DMS53 treated with DMSO at 0.1 percent for 48 hours (cell line): Measurements from ENCODE around the gene HRAS.
"Not testable (repeated sequence)": the region's sequence is repeated elsewhere in the genome, so short reads cannot be mapped to it uniquely, and the experiment has no call there.

Experiments
- DNase-seq: peaks from one replicate; lab custom pipeline; 2025; ENCODE audit not compliant: unreplicated experiment; lab: John Stamatoyannopoulos, UW

Gene HRAS

DNA sequence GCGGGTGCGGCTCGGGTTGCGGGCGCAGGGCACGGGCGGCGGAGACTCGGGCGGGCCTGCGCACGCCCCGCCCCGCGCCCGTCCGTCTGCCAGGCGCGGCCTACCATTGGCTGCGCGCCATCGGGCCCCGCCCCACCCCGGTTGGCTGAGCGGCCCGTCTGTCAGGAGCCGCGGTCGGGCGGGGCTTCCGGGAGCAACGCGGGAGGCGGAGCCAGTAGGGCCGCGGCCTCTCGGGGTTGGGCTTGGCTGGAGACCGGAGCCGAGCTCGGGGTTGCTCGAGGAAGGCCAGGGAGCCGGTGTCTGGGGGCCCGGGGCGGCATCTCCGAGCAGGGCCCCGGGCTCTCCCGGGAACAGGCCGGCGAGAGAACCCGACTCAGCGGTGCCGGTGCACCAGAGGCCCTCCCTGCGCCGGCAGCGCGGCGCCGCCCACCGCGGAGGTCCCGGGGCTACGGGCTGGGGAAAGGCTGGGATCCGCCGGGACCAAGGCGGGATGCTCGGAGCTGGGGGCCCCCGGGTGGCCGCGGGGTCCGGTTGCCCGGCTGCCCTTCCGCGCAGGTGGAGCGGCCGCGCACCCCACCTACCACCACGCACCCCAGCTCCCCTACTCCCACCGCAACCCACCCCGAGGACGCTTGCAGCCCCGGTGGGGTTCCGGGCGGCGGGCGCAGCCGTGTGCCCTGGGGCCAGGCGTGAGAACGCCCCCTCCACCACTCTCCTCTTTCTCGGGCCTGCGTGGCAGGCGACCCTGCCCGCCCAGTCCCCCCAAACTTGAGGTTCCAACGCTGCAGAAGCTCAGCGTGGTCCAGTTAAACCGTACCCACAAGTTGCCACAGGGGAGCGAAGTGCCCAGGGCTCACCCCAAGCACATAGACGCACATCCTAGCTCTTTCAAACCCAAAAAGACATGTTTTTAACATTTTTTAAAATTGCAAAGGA lies at the start of gene HRAS:
Gene HRAS, minus strand, starts transcription at position 58 of the 936 bp plus-strand sequence.
- DNase-seq = peak; percentile 96

DNA sequence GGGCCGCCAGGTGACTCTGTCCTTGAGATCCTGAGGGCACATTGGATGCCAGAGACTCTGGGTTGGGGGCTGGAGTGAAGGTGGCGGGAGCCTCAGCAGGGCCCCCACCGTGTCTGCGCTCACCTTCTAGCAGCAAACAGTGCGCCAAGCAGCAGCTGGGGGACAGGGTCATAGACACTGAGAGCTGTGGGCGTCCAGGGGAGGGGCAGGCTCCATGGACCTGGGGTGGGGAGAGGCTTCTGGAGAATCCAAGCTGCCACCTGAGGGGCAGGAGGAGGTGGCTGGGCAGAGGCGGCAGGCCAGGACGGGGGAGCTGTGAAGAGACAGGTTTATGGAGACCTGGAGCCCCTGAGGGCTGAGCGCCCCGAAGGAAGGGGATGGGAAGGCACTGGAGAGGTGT lies 48.9 kb upstream of the HRAS start:
- no peak for DNase-seq

DNA sequence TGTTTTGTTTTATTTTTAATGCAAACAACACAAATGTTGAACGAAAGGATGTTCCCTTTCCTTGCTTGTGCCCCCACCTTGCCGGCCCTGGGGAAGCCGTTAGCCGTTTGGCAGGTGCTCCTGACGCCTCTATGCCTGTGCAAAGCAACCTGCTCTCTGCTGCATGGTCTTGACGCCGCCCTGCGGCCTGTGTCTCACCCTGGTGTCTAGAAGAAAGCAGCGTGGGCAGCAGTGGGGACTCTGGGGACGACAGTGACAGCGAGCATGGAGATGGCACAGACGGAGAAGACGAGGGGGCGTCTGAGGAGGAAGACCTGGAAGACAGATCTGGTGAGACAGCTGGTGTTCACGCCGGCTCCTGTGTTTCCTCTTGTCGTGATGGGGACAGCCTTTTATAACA lies 46.4 kb upstream of the HRAS start:
- DNase-seq = no peak

DNA sequence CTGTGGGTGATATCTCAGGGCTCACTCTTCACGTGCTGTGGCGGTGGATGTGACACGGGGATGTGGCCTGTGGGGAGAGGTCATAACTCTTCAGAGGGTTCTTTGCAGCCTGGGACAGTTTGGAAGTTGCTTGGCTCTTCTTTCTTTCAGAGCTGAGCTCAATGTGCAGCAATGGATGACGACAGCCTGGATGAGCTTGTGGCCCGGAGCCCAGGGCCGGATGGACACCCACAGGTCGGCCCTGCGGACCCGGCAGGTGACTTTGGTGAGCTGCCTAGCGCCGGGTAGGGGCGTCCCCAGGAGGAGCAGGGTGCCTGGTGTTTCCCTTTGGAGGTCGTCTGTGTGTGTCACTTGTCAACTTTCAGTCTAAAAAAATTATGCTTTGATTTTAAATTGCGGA lies 46.0 kb upstream of the HRAS start:
- DNase-seq = no peak

DNA sequence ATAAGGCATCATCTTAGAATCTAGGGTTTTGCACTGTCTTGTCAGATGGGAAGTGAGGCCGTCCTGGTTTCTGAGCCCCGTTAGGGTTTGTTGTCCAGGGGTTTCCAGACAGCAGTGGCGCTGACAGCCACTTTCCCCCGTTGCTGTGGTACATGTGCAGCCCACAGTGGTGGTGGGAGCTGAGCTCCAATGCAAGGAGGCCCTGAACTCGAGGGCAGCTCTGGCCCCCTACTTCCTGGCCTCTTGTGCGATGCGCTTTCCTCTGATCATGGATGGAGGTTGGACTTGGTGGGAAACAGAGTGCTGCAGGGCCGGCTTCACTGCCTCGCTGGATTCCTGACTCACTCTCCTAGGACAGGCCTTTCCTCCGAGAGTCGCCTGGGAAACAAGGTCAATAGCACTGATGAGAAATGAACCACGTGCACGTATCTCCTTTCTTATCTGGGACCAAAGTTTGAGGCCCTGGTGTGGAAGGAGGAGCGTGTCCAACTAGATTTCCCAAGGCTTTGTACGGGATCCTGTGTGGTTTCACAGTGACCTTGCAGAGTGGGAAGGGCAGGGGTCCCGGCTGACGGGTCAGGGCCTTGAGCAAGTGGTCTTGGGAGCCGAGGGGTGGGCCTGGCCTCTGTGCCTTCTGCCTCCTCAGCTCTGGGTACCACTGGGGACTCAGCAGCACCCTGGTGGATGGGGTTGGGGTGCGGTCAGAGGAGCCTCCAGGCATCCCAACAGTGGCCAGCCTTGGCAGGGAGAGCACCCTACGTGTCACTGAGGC lies 44.6 kb upstream of the HRAS start:
- DNase-seq = no peak

DNA sequence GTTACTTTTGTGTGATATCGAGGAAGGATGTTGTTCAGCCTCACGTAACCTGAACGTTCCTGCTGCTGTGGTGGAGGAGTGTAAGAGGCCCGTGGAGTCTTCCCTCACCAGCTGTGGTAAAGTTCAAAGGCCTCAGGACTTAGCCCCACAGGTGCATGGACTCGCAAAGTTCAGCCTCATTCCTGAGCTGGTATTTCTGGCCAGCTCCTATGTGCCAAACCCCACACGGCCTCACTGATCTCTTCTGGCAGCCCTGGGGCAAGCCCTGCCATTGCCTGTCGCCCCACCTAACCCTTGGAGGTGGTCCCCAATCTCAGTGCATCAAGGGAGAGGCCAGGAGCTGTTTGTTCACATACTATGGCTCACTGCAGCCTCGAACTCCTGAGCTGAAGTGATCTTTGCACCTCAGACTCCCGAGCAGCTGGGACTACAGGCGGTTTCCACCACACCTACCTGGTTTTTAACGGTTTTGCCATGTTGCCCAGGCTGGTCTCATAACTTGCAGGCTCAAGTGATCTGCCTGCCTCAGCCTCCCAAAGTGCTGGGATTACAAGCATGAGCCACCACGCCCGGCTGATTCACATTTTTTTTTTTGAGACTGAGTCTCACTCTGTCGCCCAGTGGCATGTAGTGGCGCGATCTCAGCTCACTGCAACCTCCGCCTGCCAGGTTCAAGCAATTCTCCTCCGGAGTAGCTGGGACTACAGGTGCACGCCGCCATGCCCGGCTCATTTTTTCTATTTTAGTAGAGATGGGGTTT lies 43.1 kb upstream of the HRAS start:
- no peak for DNase-seq

DNA sequence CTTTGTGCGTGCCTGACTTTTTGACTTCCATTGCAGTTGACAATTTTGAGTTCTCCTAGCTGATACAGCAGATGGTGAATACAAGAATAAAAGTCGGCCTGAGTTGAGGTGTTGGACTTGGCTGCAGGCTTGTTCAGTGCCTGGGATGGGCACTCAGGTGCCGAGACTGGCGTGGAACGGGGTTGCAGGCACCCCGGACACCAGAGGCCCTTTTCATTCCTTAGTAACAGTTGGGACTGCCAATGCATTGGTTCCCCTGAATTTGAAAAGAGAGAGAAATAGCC lies 42.2 kb upstream of the HRAS start:
- no peak for DNase-seq

DNA sequence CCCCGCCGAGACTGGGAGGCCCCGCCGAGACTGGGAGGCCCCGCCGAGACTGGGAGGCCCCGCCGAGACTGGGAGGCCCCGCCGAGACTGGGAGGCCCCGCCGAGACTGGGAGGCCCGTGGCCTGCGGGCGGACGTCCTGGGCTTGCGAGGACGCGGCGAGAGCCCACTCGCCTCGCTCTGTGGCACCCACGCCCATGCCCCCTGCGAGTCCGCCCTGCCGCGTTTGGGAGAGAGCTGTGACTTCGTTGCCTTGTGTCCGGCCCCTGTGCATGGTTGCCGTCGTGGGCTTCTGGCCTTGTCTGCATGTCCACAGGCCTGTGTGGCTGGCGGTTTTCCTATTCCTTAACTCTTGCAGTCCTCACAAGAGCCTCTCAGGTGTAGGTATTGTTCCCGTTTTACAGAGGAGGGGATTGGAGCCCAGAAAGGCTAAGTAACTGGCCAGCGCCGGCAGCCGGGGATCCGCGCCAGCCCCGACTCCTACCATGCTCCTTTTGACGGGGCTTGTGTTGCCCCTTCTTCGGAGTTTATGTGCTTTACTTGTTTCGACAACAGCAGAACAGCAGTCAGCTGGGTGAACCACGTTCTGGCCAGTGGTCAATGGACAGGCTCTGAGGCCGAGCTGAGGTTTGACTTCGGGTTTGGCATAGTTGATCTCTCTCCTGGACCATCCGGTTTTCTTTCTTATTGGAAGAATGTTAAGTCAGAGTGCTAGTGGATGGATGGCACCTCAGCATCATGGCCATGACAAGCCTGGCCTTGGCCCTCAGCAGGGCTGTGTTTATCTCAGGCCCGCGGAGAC lies 41.6 kb upstream of the HRAS start:
- no peak for DNase-seq

DNA sequence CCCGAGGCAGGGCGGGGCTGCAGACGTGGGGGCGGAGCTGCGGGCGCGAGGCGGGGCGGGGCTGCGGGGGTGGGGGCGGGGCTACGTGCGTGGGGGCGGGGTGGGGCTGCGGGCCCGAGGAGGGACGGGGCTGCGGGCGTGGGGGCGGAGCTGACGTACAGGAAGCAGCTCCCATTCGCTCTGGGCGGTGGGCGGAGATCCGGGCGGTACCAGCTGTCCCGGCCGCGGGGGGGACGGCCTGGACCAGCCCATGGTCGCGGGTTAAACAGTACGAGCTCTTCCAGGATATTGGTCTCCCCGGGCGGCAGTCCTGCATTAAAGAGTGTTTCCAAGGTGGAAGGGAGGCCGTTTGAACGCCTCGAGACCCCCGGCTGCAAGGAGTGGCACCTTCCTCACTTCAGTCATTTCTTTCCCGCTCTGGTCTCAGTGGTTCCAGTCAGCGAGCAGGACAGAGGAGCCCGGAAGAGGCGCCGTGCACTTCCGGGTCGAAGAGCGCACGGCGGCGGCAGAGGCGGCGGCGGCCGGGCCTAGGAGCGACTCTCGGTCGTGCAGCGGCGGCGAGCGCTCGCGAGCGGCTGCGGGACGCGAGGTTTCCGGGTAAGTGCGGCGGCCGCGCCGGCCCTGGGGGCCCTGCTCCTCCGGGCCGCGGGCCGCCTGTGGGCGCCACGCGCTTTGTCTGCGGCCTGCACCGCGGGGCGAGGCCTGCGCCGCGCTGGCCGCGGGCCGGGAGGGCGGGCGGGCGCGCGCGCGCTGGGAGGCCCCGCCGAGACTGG lies 40.8 kb upstream of the HRAS start, which contains the start of gene PHRF1:
Gene PHRF1, plus strand, starts transcription at position 475 of the 773 bp plus-strand sequence. CDS start 5,043 bp downstream, outside the sequence.
- peak; percentile 95 for DNase-seq

DNA sequence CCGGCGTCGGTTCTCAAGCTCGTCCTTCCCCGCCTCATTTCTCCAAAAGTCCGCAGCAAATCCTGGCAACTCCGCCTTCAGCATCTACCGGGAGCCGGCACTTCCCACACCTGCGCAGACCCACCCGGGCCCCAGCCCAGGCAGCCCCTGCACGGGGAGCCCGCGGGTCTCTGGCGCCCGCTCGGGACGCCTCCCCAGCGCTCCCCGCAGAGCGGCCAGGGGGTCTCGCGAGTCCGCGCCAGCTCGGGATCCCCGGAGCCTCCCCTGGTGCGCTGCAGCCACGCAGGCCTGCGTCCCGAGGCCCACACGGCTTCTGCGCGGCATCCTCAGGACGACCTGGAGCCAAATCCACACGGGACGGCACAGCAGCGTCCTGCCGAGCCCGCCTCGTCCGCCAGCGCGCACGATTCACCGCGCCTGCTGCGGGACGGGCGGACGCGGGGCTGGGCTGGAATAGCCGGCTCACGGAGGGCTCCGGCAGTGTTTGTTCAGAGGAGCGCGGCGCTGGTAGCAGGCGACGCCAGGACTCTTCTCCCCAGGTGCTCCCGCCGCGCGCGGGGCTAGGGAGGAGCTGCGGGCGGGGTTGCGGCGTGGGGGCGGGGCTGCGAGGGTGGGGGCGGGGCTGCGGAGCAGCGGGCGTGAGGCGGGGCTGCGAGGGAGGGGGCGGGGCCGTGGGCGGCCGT lies 40.1 kb upstream of the HRAS start:
- peak; percentile 57 for DNase-seq

DNA sequence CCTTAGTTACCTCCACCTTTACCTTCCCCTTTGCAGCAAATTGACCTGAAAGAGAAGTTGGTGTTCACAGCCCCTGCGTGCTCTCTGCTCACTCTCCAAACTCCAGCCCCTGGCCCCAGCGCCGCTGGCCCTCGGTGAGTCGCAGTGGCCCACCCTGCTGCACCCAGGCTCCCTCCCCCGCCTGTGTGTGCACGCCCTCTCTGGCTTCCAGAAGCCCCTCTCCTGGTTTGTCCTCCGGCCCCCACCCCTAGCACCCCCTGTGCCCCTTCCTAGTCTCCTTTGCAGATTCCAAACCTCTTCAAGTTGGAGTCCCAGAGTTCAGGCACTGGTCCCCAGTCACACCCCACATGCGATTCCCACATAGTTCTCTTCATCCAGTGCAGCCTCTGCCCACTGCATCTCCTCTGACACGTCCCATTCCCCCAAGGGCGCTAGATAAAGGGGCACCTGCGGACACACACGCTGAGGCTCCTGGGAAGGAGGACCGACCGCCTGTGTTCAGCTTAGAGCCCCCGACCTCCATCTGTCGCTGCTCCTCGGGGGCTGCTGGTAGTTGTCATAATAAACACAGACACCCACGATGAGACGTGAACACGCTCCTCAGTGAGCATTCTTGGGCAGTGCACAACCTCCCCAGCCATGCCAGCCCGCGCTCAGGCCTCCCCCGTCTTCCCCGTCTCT lies 39.4 kb upstream of the HRAS start:
- DNase-seq = no peak

DNA sequence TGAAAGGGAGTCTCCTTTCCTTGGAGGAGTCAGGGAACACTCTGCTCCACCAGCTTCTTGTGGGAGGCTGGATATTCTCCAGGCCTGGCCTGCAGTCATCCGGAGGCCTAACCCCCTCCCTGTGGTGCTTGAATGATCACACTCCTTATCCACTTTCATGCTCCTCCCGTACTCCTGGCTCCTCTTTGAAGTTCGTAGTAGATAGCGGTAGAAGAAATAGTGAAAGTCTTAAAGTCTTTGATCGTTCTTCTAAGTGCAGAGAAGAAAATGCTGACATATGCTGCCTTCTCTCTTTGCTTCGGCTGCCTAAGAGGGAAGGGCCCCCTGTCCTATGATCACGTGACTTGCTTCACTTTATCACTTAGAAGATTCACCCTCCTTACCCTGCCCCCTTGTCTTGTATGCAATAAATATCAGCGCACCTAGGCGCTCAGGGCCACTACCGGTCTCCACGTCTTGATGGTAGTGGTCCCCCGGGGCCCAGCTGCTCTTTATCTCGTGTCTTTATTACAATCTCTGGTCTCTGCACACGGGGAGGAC lies 38.7 kb upstream of the HRAS start:
- not testable (repeated sequence) for DNase-seq

DNA sequence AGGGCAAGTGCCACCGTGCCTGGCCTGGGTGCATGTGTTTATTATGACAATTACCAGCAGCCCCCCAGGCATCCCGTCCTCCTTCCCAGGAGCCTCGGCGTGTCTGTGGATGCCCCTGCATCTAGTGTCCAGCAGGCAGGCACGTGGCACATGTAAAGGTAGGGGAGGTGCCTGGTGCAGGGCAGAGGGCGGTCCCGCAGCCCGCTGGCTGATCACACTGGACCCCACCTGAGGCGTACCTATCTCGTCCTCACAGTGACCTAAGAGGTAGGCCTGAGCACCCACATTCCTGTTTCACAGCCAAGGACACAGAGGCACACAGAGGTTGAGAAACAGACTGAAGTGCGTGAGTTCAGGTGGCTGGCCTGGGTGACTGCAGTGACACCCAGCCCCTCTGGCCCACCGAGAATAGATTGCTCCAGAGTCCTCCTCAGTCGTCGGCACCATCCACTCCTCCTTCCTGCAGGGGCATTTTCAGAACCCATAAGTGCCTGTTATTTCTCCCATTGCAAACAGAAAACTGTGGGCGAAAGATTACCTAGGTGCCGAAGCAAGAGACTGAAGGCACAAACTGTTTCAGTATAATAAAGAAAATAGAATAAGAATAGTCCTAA lies 37.9 kb upstream of the HRAS start:
- no peak for DNase-seq

DNA sequence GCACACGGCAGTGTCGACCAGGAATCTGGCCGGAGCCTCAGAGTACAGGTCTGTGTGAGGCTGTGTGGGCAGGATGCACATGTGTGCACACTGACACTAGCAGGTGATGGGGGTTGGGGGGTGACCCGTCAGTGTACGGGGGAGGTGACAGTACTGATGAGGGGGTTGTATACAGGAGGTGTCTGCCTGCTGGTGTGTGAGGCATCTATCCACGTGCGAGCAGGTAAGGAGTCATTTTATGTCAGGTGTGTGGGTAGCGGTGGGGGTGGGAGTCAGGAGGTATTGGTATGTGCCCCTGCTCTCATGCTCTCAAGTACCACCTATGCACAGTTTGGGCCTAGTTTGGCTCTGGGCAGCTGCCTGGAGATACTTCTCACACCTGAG lies 36.4 kb upstream of the HRAS start:
- DNase-seq = no peak

DNA sequence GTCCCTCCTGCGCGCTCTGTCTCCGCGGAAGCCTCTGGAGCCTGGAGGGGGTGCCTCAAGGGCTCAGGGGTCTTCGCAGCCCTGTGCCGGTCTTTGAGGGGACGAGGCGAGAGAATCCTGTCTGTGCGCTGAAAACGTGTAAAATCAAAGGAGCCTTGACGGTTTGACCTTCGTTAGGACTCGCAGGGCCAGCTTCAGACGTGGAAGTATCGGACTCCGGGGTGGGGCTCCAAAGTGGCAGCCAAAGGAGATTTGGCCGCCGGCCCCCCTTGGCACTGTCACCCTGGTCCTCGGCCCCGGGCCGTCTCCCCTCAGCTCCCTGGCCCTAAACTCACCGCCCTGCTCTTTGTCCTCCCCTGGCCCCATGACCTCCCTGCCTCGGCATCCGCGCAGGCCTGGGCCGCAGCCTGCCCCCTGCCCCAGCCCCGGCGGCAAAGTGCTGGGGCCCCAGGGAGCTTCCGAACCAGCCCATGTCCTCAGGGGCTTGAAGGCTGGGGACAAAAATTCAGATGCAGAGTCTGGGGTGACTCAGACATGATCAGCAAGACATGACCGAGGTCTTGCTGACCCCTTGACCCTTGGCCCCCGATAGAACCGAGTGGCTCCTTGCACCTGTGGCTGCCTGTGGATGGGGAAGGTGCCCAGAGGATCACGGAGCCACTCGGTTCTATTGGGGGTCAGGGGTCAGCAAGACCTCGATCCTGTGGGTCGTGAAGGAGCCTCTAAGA lies 33.9 kb upstream of the HRAS start:
- DNase-seq = no peak

DNA sequence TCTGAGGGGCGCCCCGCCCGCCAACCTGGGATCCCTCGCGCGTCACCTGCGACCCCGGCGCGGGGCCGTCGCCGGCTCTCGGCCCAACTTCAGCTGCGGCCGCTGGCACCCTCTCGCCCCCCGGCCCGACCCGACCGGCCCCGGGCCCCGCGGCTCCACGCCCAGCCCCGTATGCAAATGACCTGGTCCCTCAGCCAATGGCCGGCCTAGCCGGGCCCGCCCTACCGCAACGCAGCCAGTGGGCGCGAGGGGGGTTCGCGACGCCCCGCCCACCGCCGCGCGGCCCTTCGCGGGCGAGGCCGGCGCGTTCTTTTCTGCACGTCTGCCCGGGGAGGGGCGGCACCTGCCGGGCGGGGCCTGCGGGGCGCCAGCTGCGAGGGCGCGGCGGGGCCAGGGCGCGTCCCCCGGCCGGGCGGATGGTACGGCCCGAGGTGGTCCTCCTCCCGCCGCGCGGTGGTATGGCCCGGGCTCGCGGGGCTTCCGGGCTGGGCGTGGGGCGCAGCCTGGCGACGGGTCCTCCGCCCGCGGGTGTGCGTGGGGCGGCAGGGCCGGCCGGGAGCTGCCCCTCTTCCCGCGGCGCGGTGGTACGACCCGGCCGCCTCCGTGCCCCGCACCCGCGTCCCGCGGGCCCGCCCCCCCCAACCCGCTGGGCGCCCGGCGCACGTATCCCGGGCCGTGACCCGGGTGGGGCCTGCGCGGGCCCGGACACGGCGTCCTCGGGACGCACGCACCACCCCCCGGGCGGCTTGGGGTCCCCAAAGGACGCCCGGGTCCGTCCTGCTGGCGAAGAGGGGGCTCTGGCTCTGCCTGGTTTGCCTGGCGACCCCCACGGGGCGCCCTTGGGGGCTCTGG lies 33.2 kb upstream of the HRAS start:
- DNase-seq = peak; percentile 94
